ENCODE data around the gene MAP3K10.

Gene MAP3K10

GRCh38 chr19:40247735-40248262, 56.6 kb downstream of the MAP3K10 start:
- TF ChIP-seq, protein P1, sequence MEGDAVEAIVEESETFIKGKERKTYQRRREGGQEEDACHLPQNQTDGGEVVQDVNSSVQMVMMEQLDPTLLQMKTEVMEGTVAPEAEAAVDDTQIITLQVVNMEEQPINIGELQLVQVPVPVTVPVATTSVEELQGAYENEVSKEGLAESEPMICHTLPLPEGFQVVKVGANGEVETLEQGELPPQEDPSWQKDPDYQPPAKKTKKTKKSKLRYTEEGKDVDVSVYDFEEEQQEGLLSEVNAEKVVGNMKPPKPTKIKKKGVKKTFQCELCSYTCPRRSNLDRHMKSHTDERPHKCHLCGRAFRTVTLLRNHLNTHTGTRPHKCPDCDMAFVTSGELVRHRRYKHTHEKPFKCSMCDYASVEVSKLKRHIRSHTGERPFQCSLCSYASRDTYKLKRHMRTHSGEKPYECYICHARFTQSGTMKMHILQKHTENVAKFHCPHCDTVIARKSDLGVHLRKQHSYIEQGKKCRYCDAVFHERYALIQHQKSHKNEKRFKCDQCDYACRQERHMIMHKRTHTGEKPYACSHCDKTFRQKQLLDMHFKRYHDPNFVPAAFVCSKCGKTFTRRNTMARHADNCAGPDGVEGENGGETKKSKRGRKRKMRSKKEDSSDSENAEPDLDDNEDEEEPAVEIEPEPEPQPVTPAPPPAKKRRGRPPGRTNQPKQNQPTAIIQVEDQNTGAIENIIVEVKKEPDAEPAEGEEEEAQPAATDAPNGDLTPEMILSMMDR (IDR thresholded peaks at IDR 0.05): no peak

- TF ChIP-seq, protein P1 (IDR thresholded peaks at IDR 0.05): no peak
Observed at GRCh38 chr19:40249201-40249600, 58.0 kb downstream of the MAP3K10 start.

GRCh38 chr19:40249781-40250180, 58.6 kb downstream of the MAP3K10 start:
- TF ChIP-seq, protein P1 (IDR thresholded peaks at IDR 0.05): no peak

DNA sequence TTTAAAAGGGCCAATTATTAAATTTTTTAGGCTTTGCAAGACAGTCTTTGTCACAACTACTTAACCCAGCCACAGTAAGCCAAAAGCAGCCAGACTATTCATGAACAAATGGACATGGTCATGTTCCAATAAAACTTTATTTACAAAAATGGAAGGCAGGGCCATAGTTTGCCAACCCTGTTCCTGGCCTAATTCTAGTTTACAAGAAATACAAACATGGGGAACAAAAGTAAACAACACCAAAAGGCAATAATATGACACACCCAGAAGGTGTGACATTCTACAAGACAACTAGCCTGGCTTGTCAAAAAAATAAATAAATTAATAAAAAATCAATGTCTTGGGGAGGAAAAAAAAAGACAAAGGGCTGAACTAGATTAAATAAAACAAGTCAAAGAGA, 60.0 kb downstream of the MAP3K10 start:
- TF ChIP-seq, protein P1 (IDR thresholded peaks at IDR 0.05): no peak

- TF ChIP-seq, protein P1 (IDR thresholded peaks at IDR 0.05): no peak
Observed at GRCh38 chr19:40251991-40252390, 60.8 kb downstream of the MAP3K10 start.

DNA sequence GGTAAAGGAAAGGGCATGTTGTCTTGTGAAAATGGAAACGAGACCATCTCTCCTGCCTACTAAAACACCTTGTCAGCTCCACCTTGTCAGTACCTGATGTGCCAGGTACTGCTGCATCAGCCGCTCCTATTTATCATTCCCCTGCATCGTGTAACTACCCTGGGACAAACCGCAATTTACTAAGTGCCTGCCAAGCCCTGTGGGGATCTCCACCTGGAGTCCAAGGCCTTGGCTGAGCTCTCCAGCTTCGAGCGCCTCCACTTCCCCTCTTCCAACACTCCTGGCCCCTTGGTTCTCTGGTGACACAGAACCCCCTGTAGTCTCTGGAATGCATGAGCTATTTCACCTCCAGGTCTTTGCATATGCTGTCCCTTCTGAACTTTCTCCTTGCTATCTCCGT, 61.2 kb downstream of the MAP3K10 start:
- TF ChIP-seq, protein P1 (IDR thresholded peaks at IDR 0.05): no peak

GRCh38 chr19:40253611-40254092, 62.4 kb downstream of the MAP3K10 start:
- TF ChIP-seq, protein P1 (IDR thresholded peaks at IDR 0.05): no peak
